ENCODE data around the gene PJA2.

The PJA2 gene

DNA sequence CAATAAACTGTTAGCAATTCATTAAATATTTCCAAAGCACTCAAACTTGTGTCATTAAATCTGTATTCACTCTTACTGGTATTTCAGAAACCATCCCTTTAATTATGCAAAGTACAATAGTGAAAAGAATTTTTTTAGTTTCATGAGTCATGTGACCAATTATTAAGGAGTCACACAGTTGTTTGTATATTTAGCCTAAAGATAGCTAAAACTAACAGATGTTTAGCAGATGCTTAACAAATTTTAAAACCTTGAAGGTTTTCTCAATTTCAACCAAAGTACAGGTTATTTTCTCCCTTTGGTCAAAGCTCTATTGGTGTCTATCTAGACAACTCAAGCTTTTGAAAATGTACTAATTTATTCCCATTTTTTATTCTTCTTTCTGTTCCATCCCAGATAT lies 44.1 kb downstream of the PJA2 start:
- H3K36me3 ChIP-seq (ENCODE audit: control insufficient read depth, insufficient read depth, low read length) = peaks cover 8% of the 10 kb centered on the region

DNA sequence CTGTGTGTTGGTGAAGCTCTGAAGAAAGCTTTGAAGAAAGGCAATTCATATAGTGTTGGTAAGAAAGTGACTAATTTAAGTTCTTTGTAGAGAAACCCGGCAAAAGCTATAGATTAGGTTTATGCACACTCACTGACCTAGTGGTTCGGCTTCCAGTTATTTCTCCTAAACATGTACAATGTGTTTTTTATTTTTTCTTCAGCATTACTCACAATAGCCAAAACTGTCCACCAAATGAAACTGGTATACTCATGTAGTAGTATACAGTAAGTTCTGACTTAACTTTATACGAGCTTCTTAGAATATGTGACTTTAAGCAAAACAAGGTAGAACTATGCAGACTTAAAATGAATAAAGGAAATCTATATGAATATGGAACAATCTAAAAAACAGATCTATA lies 44.8 kb downstream of the PJA2 start:
- Histone ChIP-seq H3K9me3 (ENCODE audit: control insufficient read depth, low read length) (no peaks in the 10 kb centered on the region), H3K36me3 (ENCODE audit: control insufficient read depth, insufficient read depth, low read length) (peaks cover 8% of the 10 kb centered on the region)

More for the DNA sequence above, 44.1 kb downstream of the PJA2 start:
- Histone ChIP-seq H3K27me3 (ENCODE audit: control insufficient read depth, insufficient read depth, low read length) (no peaks in the 10 kb centered on the region), H3K9ac (ENCODE audit: low read length) (no peak overlapping the region), H3K4me1 (ENCODE audit: control insufficient read depth, insufficient read depth, low read length) (no peaks in the 10 kb centered on the region), H3K9me3 (ENCODE audit: control insufficient read depth, low read length) (no peaks in the 10 kb centered on the region), H3K4me3 (ENCODE audit: low read length) (no peak overlapping the region)

DNA sequence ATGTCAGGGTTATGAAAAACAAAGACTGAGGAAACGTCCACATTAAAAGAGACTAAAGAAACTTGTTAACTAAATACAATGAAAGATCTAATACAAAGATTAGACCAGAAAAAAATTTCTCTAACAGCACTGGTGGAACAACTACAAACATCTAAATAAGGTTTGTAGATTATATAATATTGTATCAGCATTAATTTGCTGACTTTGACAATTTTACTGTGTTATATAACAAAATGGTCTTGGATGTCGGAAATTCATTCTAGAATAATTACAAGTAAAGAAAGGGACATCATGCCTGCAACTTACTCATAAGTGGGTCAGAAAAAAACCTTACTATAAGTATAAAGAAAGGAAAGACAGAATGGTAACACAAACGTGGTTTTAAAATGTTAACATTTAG lies 50.1 kb downstream of the PJA2 start:
- no peak overlapping the region for H3K9ac ChIP-seq (ENCODE audit: low read length)
- H3K4me3 ChIP-seq (ENCODE audit: low read length) = no peak overlapping the region
- H3K36me3 ChIP-seq (ENCODE audit: control insufficient read depth, insufficient read depth, low read length) = no peaks in the 10 kb centered on the region
- H3K27me3 ChIP-seq (ENCODE audit: control insufficient read depth, insufficient read depth, low read length) = no peaks in the 10 kb centered on the region
- no peaks in the 10 kb centered on the region for H3K9me3 ChIP-seq (ENCODE audit: control insufficient read depth, low read length)
- no peaks in the 10 kb centered on the region for H3K4me1 ChIP-seq (ENCODE audit: control insufficient read depth, insufficient read depth, low read length)

More for the DNA sequence above, 44.8 kb downstream of the PJA2 start:
- Histone ChIP-seq H3K9ac (ENCODE audit: low read length) (no peak overlapping the region), H3K27me3 (ENCODE audit: control insufficient read depth, insufficient read depth, low read length) (no peaks in the 10 kb centered on the region), H3K4me1 (ENCODE audit: control insufficient read depth, insufficient read depth, low read length) (no peaks in the 10 kb centered on the region), H3K4me3 (ENCODE audit: low read length) (no peak overlapping the region)

DNA sequence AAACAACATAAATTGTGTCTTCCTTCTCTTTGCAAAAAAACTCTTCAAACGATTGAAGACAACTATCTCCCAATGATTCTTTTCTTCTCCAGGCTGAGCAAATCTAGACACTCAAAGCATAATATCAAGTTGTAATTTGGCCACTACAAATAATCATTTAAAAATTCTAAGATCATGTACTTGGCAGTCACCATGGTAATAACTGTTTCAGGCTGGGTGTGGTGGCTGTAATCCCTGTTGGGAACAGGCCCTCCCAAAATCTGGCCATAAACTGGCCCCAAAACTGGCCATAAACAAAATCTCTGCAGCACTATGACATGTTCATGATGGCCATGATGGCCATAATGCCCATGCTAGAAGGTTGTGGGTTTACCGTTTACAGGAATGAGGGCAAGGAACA lies 52.0 kb downstream of the PJA2 start:
- H3K9me3 ChIP-seq (ENCODE audit: control insufficient read depth, low read length) = no peaks in the 10 kb centered on the region
- H3K4me1 ChIP-seq (ENCODE audit: control insufficient read depth, insufficient read depth, low read length) = no peaks in the 10 kb centered on the region
- no peaks in the 10 kb centered on the region for H3K27me3 ChIP-seq (ENCODE audit: control insufficient read depth, insufficient read depth, low read length)
- H3K4me3 ChIP-seq (ENCODE audit: low read length) = no peak overlapping the region
- no peaks in the 10 kb centered on the region for H3K36me3 ChIP-seq (ENCODE audit: control insufficient read depth, insufficient read depth, low read length)
- H3K9ac ChIP-seq (ENCODE audit: low read length) = no peak overlapping the region

DNA sequence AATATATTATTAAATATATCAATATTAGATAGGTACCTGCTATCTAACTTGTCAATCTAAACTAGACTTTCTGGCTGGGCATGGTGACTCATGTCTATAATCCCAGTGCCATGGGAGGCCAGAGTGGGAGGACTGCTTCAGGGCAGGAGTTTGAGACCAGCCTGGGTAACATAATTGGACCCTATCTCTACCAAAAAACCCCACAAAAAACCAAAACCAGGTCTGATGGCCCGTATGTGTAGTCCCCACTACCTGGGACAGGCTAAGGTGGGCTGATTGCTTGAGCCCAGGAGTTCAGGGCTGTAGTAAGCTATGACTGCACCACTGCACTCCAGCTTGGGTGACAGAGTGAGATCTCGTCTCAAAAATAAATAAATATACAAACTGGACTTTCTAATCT lies 55.0 kb downstream of the PJA2 start:
- H3K9me3 ChIP-seq (ENCODE audit: control insufficient read depth, low read length) = no peaks in the 10 kb centered on the region
- no peak overlapping the region for H3K4me3 ChIP-seq (ENCODE audit: low read length)
- H3K9ac ChIP-seq (ENCODE audit: low read length) = no peak overlapping the region
- H3K36me3 ChIP-seq (ENCODE audit: control insufficient read depth, insufficient read depth, low read length) = no peaks in the 10 kb centered on the region
- H3K4me1 ChIP-seq (ENCODE audit: control insufficient read depth, insufficient read depth, low read length) = no peaks in the 10 kb centered on the region
- no peaks in the 10 kb centered on the region for H3K27me3 ChIP-seq (ENCODE audit: control insufficient read depth, insufficient read depth, low read length)

DNA sequence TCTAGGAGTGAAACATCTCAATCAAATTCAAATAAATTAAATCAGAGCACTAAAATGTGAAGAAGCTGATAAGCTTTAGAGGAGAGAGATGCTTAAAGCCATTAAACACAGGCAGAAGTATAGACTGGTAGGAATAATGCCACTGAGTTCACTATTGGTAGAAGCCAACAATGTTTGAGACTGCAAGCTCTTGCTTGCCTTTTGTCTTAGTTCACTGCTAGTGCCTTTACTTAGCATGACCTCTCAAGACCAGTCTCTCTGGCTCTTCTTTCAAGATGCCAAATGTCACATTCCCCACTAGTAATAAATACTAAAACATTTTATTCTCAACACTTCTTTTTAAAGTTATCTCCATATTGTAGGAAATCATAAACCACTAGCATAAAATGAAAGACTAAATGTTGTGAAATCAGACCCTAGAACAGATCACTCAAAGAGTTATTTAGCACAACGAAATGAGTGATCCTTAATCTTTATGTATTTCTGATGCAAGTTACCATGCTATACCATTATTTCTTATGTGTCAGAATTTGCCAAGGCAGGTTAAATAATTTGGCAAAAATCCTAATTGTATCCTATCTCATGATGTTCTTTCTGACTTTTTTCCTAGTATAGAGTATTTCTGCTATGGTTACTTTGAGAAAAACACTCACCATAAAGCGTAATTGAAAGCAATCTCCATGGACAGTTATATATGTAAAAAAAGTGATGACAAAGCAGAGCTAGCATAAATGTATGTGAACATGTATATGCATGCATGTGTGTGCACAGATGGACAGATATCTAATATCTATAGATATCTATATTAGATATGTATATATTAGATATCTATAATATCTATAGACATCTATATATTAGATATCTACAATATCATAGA lies 57.5 kb downstream of the PJA2 start:
- Histone ChIP-seq H3K9me3 (ENCODE audit: control insufficient read depth, low read length) (no peaks in the 10 kb centered on the region), H3K27me3 (ENCODE audit: control insufficient read depth, insufficient read depth, low read length) (no peaks in the 10 kb centered on the region), H3K9ac (ENCODE audit: low read length) (no peak overlapping the region), H3K36me3 (ENCODE audit: control insufficient read depth, insufficient read depth, low read length) (no peaks in the 10 kb centered on the region), H3K4me1 (ENCODE audit: control insufficient read depth, insufficient read depth, low read length) (no peaks in the 10 kb centered on the region), H3K4me3 (ENCODE audit: low read length) (no peak overlapping the region)

DNA sequence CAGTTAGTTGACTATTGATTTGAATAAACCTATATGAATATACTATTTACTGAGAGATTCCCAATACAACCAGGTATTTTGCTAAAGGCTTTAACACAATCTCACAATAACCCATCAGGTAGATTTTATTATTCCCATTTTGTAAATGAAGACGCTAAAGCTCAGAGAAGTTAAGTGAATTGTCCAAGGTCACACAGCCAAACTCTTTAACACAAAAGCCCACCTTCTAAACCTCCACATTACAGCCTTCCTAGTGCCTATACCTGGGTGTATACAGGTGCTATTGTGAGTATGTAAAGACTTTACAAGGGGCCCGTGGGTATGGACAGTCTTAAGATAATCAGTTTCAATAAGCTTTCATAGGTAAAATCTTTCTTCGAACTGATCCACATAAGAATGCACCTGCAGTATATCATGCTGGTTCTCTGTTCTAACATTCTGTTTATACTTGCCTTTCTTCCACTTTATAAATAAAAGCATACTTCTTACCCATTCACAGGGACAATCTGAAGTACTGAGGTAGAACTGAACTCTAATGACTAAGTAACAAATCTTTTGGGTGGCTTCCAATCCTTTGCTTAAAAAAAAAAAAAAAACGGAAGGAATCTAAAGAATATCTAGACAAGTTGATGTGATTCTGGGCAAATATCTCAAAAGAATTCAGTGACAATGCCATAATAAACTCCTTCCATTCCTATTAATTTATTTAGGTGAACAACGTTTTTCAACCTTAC lies 59.1 kb downstream of the PJA2 start:
- H3K4me1 ChIP-seq (ENCODE audit: control insufficient read depth, insufficient read depth, low read length) = no peaks in the 10 kb centered on the region
- no peak overlapping the region for H3K9ac ChIP-seq (ENCODE audit: low read length)
- H3K4me3 ChIP-seq (ENCODE audit: low read length) = no peak overlapping the region
- no peaks in the 10 kb centered on the region for H3K9me3 ChIP-seq (ENCODE audit: control insufficient read depth, low read length)
- H3K36me3 ChIP-seq (ENCODE audit: control insufficient read depth, insufficient read depth, low read length) = no peaks in the 10 kb centered on the region
- H3K27me3 ChIP-seq (ENCODE audit: control insufficient read depth, insufficient read depth, low read length) = no peaks in the 10 kb centered on the region

DNA sequence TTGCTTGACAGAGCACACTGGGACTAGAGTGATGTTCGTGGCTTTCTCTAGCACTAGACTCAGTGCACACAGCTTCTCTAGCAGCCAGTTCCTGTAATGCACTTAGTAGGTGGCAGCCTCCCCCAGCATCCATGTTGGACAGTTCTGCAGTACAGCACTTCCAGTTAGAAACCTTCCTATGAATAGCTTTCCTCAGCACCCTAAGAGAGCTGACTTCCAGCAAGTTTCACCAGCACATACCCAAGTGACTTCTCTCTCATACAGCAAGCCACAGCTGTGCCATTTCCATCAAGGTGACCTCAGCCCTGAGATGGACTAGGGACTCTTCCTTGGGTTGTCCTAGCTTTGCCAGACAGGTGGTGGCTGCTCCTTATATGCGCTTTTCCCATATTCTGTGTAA lies 60.4 kb downstream of the PJA2 start:
- Histone ChIP-seq H3K4me3 (ENCODE audit: low read length) (no peak overlapping the region), H3K9ac (ENCODE audit: low read length) (no peak overlapping the region), H3K9me3 (ENCODE audit: control insufficient read depth, low read length) (no peaks in the 10 kb centered on the region), H3K4me1 (ENCODE audit: control insufficient read depth, insufficient read depth, low read length) (no peaks in the 10 kb centered on the region), H3K36me3 (ENCODE audit: control insufficient read depth, insufficient read depth, low read length) (no peaks in the 10 kb centered on the region), H3K27me3 (ENCODE audit: control insufficient read depth, insufficient read depth, low read length) (no peaks in the 10 kb centered on the region)

DNA sequence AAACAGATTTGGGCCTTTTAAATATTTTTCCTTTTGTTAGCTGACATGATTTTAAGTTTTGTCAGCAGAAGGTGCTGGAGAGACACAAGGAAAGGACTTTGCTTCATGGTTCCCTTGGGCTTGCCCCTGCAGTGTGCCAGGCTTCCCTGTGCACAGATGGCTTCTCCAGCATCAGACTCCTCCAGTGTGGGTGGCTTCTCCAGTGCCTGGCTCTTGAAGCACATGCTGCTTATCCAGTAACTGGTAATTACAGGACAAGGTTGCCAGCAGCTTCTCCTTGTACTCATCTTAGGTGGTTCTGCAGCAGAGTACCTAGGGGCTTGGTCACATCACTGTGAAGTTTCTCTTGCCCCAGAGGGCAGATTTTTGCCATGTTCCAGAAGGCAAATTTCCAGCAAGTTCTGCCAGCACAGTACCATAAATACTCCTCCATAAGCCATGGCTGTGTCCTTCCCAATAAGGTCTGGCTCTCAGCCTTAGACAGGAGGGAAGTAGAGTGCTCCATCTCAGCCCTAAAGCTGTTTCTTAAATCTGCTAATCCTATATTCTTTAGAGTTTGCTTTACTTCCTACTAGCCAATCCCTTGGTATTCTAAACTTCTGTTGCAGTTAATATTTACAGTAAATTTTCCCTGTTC lies 62.4 kb downstream of the PJA2 start:
- Histone ChIP-seq H3K9me3 (ENCODE audit: control insufficient read depth, low read length) (no peaks in the 10 kb centered on the region), H3K9ac (ENCODE audit: low read length) (no peak overlapping the region), H3K36me3 (ENCODE audit: control insufficient read depth, insufficient read depth, low read length) (no peaks in the 10 kb centered on the region), H3K4me3 (ENCODE audit: low read length) (no peak overlapping the region), H3K4me1 (ENCODE audit: control insufficient read depth, insufficient read depth, low read length) (no peaks in the 10 kb centered on the region), H3K27me3 (ENCODE audit: control insufficient read depth, insufficient read depth, low read length) (no peaks in the 10 kb centered on the region)

DNA sequence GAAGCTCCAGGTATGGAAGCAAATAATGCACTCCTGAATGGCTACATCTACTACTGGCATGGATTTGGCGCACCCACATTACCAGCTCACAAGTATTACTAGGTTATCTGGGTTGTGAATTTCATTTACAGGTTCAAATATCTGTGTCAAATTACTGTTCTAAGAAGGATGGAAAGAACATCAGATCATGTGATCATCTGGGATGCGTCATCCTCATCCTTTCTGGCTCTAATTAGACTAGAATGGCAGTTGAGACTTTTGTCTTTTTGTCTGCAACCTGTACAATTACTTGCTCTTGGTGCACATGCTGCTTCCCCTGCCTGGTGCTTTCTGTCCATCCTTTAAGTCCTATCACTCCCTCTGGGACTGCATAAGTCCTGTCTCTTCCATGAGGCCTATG lies 64.1 kb downstream of the PJA2 start:
- no peaks in the 10 kb centered on the region for H3K27me3 ChIP-seq (ENCODE audit: control insufficient read depth, insufficient read depth, low read length)
- no peak overlapping the region for H3K9ac ChIP-seq (ENCODE audit: low read length)
- no peaks in the 10 kb centered on the region for H3K4me1 ChIP-seq (ENCODE audit: control insufficient read depth, insufficient read depth, low read length)
- H3K4me3 ChIP-seq (ENCODE audit: low read length) = no peak overlapping the region
- no peaks in the 10 kb centered on the region for H3K9me3 ChIP-seq (ENCODE audit: control insufficient read depth, low read length)
- H3K36me3 ChIP-seq (ENCODE audit: control insufficient read depth, insufficient read depth, low read length) = no peaks in the 10 kb centered on the region

DNA sequence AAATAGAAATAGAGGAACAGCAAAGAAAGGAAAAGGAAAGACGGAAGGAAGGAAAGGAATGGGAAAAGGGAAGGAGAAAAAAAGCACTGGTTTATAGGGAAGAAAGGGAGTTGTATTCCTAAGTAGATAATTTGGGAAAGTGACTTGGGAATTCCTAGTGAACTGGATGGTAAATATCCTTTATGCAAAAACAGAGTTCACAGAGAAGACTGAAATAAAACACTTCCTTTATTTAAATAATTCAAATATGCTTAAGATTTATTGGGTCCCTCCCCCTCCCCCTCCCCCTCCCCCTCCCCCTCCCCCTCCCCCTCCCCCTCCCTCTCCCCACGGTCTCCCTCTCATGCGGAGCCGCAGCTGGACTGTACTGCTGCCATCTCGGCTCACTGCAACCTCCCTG lies 69.4 kb downstream of the PJA2 start:
- Histone ChIP-seq H3K27me3 (ENCODE audit: control insufficient read depth, insufficient read depth, low read length) (no peaks in the 10 kb centered on the region), H3K9me3 (ENCODE audit: control insufficient read depth, low read length) (no peaks in the 10 kb centered on the region), H3K4me3 (ENCODE audit: low read length) (no peak overlapping the region), H3K36me3 (ENCODE audit: control insufficient read depth, insufficient read depth, low read length) (no peaks in the 10 kb centered on the region), H3K4me1 (ENCODE audit: control insufficient read depth, insufficient read depth, low read length) (no peaks in the 10 kb centered on the region), H3K9ac (ENCODE audit: low read length) (no peak overlapping the region)

DNA sequence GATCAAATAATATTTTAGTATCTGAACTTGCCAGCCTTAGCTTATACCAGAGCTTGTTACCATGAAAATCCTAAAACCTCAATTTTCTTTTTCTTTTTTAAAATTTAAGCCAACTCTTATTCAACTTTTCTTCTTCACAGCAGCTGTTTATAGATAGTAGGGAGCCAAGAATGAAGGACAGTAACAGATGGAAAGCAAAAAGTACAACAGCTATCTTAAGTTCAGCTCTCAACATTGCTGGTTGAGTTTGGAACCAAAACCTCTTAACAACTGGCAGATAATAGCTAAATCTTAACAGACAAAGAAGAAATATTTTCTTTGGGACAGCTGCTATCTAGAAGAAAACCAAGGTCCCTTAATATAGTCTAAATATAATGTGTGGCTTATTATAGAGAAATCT lies 74.7 kb downstream of the PJA2 start:
- no peak overlapping the region for H3K9ac ChIP-seq (ENCODE audit: low read length)
- H3K27me3 ChIP-seq (ENCODE audit: control insufficient read depth, insufficient read depth, low read length) = no peaks in the 10 kb centered on the region
- no peaks in the 10 kb centered on the region for H3K4me1 ChIP-seq (ENCODE audit: control insufficient read depth, insufficient read depth, low read length)
- no peaks in the 10 kb centered on the region for H3K36me3 ChIP-seq (ENCODE audit: control insufficient read depth, insufficient read depth, low read length)
- H3K9me3 ChIP-seq (ENCODE audit: control insufficient read depth, low read length) = no peaks in the 10 kb centered on the region
- H3K4me3 ChIP-seq (ENCODE audit: low read length) = no peak overlapping the region
